Measurements from ENCODE around the gene CYP26B1. TPM values are rescaled to one million over a fixed set of nuclear protein-coding genes. Genes with fewer than 3 reads are reported as not detected.

The CYP26B1 gene
- total and polyA plus RNA-seq, 2 of the 8 experiments (the other 6 are each of a cell fraction or from before 2014, with no cell fraction given), result 0.06 to 0.69 TPM

DNA sequence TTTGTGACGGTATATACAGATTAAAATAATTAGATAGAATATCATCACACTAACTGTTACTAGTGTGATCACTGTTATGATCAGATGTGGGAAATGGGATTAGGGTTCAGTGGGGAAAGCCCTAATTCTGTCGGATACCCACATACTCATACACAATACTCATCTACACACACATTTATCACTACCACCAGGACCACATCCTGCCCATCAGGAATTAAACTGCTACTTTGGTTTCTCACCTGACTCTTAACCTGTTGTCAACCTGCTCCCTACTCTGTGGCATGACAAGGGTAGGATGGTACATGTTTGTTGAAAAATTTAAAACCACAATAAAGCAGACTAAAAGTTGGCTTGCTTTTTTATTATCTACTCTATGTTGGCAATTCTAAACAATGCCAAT, 24.8 kb upstream of the CYP26B1 start:
- Histone ChIP-seq H3K9me3 (ENCODE audit: insufficient read depth in 2 of 2, low read depth in 1 of 2, low read length in 1 of 2) (no peaks in the 10 kb centered on the region), H3K4me3 (ENCODE audit: extremely low read depth in 1 of 4, insufficient read depth in 2 of 4, low read depth in 3 of 4, low read length in 4 of 4) (no peak overlapping the region), H3K79me1 (ENCODE audit: low read depth, low read length) (no peaks in the 10 kb centered on the region), H2BK15ac (ENCODE audit: low read length) (no peak overlapping the region), H3K79me2 (ENCODE audit: control insufficient read depth in 1 of 2, insufficient read depth in 2 of 2, low read length in 2 of 2) (no peaks in the 10 kb centered on the region), H4K91ac (replicated peaks; ENCODE audit: insufficient read length, low read length) (no peak overlapping the region), H4K8ac (ENCODE audit: extremely low read depth, insufficient read depth, low read length) (no peak overlapping the region), H2BK20ac (ENCODE audit: low read length) (no peak overlapping the region), H3K4me2 (ENCODE audit: insufficient read depth in 1 of 2, low read depth in 2 of 2, low read length in 2 of 2) (no peak overlapping the region), H3K14ac (ENCODE audit: insufficient read length) (no peak overlapping the region), H3K18ac (ENCODE audit: extremely low read depth, low read length) (no peak overlapping the region), H2AK5ac (ENCODE audit: low read depth, low read length) (no peak overlapping the region), H4K20me1 (replicated peaks in 1 of 2; ENCODE audit: control insufficient read depth in 1 of 2, insufficient read depth in 2 of 2, low read length in 2 of 2) (no peaks in the 10 kb centered on the region), H2BK12ac (ENCODE audit: low read depth, low read length) (no peak overlapping the region), H2BK120ac (replicated peaks; ENCODE audit: low read depth, low read length) (no peak overlapping the region), H2BK5ac (ENCODE audit: low read depth, low read length) (no peak overlapping the region), H3K4ac (replicated peaks; ENCODE audit: insufficient read length, low read depth, low read length) (no peak overlapping the region), H3K9ac (replicated peaks in 1 of 4; ENCODE audit: extremely low read depth in 1 of 4, low read depth in 3 of 4, low read length in 3 of 4) (no peak overlapping the region), H3K56ac (replicated peaks; ENCODE audit: insufficient read length, low read depth, low read length) (no peak overlapping the region), H3K23me2 (ENCODE audit: low read depth, low read length) (0 out of 2 replicates have a peak, but pooled peaks cover 2% of the 10 kb centered on the region), H3K27me3 (replicated peaks in 1 of 4; ENCODE audit: control insufficient read depth in 3 of 4, extremely low read depth in 1 of 4, insufficient read depth in 3 of 4, low read length in 3 of 4) (no peaks in the 10 kb centered on the region; a peak in 2 of 7 replicates), H2AFZ (ENCODE audit: low read length) (no peak overlapping the region), H4K5ac (ENCODE audit: insufficient read length, low read depth, low read length) (no peak overlapping the region), H3K27ac (ENCODE audit: low read depth, low read length) (no peak overlapping the region), H3K23ac (ENCODE audit: insufficient read length) (no peak overlapping the region), H3K4me1 (replicated peaks in 1 of 4; ENCODE audit: control insufficient read depth in 3 of 4, insufficient read depth in 4 of 4, low read length in 3 of 4) (peaks cover 2 to 10% (median 7%) of the 10 kb centered on the region in 4 experiments; a peak in 4 of 7 replicates), H3K36me3 (ENCODE audit: control insufficient read depth in 2 of 4, insufficient read depth in 4 of 4, low read length in 3 of 4) (no peaks in the 10 kb centered on the region; a peak in 1 of 8 replicates)
- POLR2A ChIA-PET (ENCODE audit: partially characterized antibody), result interaction anchor here (0.7 to 1.5 kb wide), 2 partner anchors 15 to 47 kb away, joined by 3 read pairs; no protein-coding TSS in a partner anchor
- TF ChIP-seq CBX8 (IDR thresholded peaks at IDR 0.05; ENCODE audit: borderline replicate concordance, low read depth, low read length), result no peak
- no peak for TF ChIP-seq KDM1A (IDR thresholded peaks at IDR 0.05; ENCODE audit: borderline replicate concordance, low read length)
- TF ChIP-seq JUN (IDR thresholded peaks at IDR 0.05; ENCODE audit: low read depth, low read length), result no peak
- TF ChIP-seq SUZ12 (IDR thresholded peaks at IDR 0.05; ENCODE audit: low read length), result no peak
- TF ChIP-seq, protein P1, sequence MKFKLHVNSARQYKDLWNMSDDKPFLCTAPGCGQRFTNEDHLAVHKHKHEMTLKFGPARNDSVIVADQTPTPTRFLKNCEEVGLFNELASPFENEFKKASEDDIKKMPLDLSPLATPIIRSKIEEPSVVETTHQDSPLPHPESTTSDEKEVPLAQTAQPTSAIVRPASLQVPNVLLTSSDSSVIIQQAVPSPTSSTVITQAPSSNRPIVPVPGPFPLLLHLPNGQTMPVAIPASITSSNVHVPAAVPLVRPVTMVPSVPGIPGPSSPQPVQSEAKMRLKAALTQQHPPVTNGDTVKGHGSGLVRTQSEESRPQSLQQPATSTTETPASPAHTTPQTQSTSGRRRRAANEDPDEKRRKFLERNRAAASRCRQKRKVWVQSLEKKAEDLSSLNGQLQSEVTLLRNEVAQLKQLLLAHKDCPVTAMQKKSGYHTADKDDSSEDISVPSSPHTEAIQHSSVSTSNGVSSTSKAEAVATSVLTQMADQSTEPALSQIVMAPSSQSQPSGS (IDR thresholded peaks at IDR 0.05; ENCODE audit: low read length), result no peak
- TF ChIP-seq RAD21 (IDR thresholded peaks at IDR 0.05 in 1 of 2, conservative IDR thresholded peaks at IDR 0.05 in 1 of 2; ENCODE audit: low read depth in 2 of 2, low read length in 2 of 2), result no peak
- no peak for TF ChIP-seq MAFK (IDR thresholded peaks at IDR 0.05; ENCODE audit: low read depth, low read length)
- WGBS, 2 experiments (ENCODE audit: extremely low coverage in 1 of 2, insufficient coverage in 1 of 2, insufficient read length in 1 of 2, insufficient replicate concordance in 2 of 2, low coverage in 1 of 2, low lambda C conversion rate in 2 of 2, missing lambda C conversion rate in 1 of 2), result 100% methylated on average over 2 of the region's 2 CpGs; no CpG with 5 or more reads in 1 of the 2 experiments
- CTCF ChIA-PET (ENCODE audit: partially characterized antibody), result interaction anchor here (1.3 kb wide), 1 partner anchor 20 kb away, joined by 3 read pairs; no protein-coding TSS in a partner anchor
- FAIRE-seq (no peak), DNase-seq (ENCODE audit: low read depth in 1 of 2, low spot score in 2 of 2) (no peak)

Measured in H1 (cell line).